Mesenteric fat pad (tissue), 1 donor: ENCODE results near the gene SPATA22. TPM values are rescaled to one million over a fixed set of nuclear protein-coding genes. Genes with fewer than 3 reads are reported as not detected.
"Not testable (repeated sequence)": the region's sequence is repeated elsewhere in the genome, so short reads cannot be mapped to it uniquely, and the experiment has no call there.

Experiments
- DNase-seq: peaks from one replicate; pipeline ENCODE4 v3.0.0-alpha.2; 2020; ENCODE audit warnings: low spot score
- long read RNA-seq: library from polyadenylated mRNA; unstranded; transcript quantifications from one replicate; pipeline ENCODE4 v2.0.0, GENCODE V29; 2020
- total RNA-seq: library from RNA; stranded (reverse); fragmentation: NEBNext Ultra II Directional; extraction: Animal tissue kit (Norgen Biotek cat#: 25700); gene quantifications from one replicate; pipeline ENCODE4 v1.2.1, GENCODE V29; 2021
- donor health status: DM: yes; HTN: yes; CAD: no.

Gene SPATA22
- not detected for total RNA-seq
- long read RNA-seq = 0 reads

GRCh38 chr17:3471599-3471998, at the start of gene SPATA22:
TSS of gene SPATA22 (minus strand) at chr17:3471819. CDS start at chr17:3469325, 2,494 bp downstream.
- no peak for DNase-seq

- not testable (repeated sequence) for DNase-seq
These were observed 47.9 kb upstream of the SPATA22 start for GRCh38 chr17:3519472-3519871.

GRCh38 chr17:3514873-3515272, 43.3 kb upstream of the SPATA22 start:
- peak; percentile 57 for DNase-seq

GRCh38 chr17:3514167-3514566, 42.5 kb upstream of the SPATA22 start:
- peak; percentile 65 for DNase-seq

GRCh38 chr17:3513305-3514035, 41.9 kb upstream of the SPATA22 start:
- peak; percentile 65 for DNase-seq

- DNase-seq = peak; percentile 89
These were observed 41.0 kb upstream of the SPATA22 start for GRCh38 chr17:3512505-3513171.

- peak; percentile 60 for DNase-seq
These were observed 40.4 kb upstream of the SPATA22 start for GRCh38 chr17:3511852-3512504.

- DNase-seq = no peak
These were observed 38.5 kb upstream of the SPATA22 start for GRCh38 chr17:3510090-3510489.

- no peak for DNase-seq
These were observed 36.2 kb upstream of the SPATA22 start for GRCh38 chr17:3507869-3508268.

- DNase-seq = no peak
These were observed 35.5 kb upstream of the SPATA22 start for GRCh38 chr17:3507071-3507470.

GRCh38 chr17:3506054-3506453, 34.4 kb upstream of the SPATA22 start:
- DNase-seq = no peak

- DNase-seq = no peak
These were observed 33.4 kb upstream of the SPATA22 start for GRCh38 chr17:3505008-3505407.

- no peak for DNase-seq
These were observed 31.7 kb upstream of the SPATA22 start for GRCh38 chr17:3503285-3503684.

GRCh38 chr17:3502466-3502865, 30.8 kb upstream of the SPATA22 start:
- DNase-seq = no peak

- DNase-seq = no peak
These were observed 29.7 kb upstream of the SPATA22 start for GRCh38 chr17:3501344-3501743.

GRCh38 chr17:3497101-3497500, 25.5 kb upstream of the SPATA22 start:
- no peak for DNase-seq

- no peak for DNase-seq
These were observed 14.0 kb upstream of the SPATA22 start for GRCh38 chr17:3485481-3486068.

- DNase-seq = no peak
These were observed 11.2 kb upstream of the SPATA22 start for GRCh38 chr17:3482852-3483251.

GRCh38 chr17:3479988-3480387, 8.4 kb upstream of the SPATA22 start:
- DNase-seq = no peak

GRCh38 chr17:3475812-3476610, 4.4 kb upstream of the SPATA22 start, which contains the start of gene ASPA:
TSS of gene ASPA (plus strand) at chr17:3475997. CDS start at chr17:3476160, 163 bp downstream.
- no peak for DNase-seq

- DNase-seq = no peak
These were observed 3.6 kb upstream of the SPATA22 start for GRCh38 chr17:3475251-3475685.
